HG03558 (cell line): Measurements from ENCODE around the gene MAML2.
A peak's percentile ranks its signal among the peaks of the same experiment; 100 is the strongest.

ENCODE experiments used
- ATAC-seq: cut with Tn5 transposase; IDR thresholded peaks from one replicate; pipeline ENCODE4 v1.9.1; 2021; ENCODE audit warnings: moderate number of reproducible peaks; ENCODE audit not compliant: unreplicated experiment; ENCODE audit errors: extremely low read depth

MAML2 gene

GRCh38 chr11:96173422-96173821, 169.6 kb downstream of the MAML2 start:
- no peak for ATAC-seq

GRCh38 chr11:96172604-96173003, 170.4 kb downstream of the MAML2 start:
- ATAC-seq, result no peak

DNA sequence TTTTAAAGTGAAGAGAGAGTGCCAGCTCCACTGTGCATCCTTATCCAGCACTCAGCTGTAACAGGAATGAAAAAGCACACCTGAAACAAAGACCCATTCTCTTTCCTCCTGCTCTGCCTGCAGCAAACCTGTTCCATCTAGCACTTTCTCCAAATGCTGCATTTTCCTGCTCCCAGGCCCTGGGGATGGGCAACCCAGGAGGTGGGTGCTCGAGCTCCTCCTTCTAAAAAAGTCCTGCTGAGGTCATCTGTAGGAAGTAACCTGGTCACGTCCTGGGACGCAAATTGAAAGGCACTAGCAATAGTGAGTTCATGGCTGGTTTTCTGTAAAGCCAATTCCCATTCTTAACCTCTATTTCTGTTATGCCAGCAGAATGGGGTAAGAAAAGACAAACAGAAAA, 173.7 kb downstream of the MAML2 start:
- ATAC-seq, result no peak

DNA sequence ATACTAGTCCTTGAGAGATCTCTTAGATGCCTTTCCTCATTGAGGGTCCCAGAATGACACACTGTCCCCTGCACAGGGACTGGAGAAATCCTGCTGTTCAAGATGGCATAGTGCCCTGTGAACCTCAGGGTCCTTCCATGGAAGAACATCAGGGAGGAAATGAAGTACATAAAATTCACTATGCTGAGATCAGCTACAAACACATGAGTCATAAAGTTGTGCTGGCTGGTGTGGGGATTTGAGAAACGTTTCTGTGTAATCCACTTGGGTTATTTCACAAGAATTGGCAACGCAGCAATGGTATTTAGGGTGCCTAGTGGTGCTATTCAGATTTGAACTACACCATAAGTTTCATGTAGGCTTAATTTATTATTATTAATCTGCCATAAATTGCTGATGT, 174.4 kb downstream of the MAML2 start:
- no peak for ATAC-seq

- ATAC-seq, result no peak
Measured at GRCh38 chr11:96167787-96168186, 175.2 kb downstream of the MAML2 start.

DNA sequence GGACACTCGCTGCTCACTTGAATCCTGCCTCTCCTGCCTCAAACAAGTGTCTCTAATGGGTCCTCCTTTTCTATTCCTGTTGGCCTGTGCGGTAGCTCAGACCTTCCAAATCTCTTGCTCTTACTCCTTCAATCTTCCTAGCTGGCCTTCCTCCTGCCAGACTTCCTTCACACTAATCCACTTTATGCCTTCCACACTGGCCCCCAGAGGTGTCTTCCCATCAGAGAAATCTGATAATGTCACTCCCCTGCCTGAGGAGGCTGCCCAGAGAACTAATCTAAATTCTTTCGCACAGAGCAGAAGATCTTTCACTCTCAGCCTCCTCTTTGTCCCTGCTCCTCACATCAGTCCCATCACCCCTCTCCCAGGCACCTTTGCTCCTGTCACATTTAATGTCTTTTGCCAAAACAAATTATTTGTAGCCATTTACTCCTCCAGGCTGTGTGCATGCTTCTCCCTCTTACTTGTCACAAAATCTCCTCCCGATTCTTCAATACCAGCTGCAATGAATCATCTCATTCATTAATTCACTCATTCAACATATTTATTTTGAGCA, 175.7 kb downstream of the MAML2 start:
- ATAC-seq, result no peak

GRCh38 chr11:96162816-96163499, 180.0 kb downstream of the MAML2 start:
- ATAC-seq, result no peak

DNA sequence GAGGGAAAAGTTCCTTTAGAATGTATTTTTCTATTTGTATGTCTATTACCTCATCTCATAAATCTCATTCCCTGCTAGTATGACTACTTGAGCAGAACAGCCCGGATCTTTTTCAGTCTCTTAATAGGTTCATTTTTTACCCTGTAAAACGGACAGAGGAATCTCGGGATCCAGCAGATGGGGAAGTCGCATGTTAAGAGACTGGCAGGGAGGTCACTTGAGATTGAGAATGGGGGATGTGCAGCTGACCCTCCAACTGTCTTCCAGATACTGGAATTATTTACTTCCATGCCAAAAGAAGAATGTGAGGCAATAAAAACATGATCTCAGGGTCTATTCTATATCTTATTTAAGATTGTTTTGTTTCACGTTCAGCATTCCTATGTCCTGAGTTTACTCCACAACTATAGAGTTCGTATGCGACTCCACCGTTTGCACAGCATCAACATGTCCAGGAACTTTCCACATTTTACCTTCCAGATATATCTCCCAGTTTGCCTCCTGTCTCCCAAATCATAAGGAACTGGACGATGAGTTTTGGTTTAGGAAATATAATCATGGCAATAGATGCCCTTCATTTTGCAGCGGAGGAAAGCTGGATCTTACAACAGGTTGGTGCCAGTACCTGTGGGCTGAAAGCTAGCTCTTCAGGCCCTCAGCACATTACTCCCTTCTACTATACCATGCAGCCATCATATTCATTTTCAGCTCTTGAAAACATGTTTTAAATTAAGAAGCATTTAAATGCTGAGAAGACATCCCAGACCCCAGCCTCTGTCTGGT, 181.5 kb downstream of the MAML2 start:
- ATAC-seq, result no peak

GRCh38 chr11:96160732-96161306, 182.2 kb downstream of the MAML2 start:
- no peak for ATAC-seq

- ATAC-seq, result no peak
Measured at GRCh38 chr11:96159968-96160367, 183.0 kb downstream of the MAML2 start.

DNA sequence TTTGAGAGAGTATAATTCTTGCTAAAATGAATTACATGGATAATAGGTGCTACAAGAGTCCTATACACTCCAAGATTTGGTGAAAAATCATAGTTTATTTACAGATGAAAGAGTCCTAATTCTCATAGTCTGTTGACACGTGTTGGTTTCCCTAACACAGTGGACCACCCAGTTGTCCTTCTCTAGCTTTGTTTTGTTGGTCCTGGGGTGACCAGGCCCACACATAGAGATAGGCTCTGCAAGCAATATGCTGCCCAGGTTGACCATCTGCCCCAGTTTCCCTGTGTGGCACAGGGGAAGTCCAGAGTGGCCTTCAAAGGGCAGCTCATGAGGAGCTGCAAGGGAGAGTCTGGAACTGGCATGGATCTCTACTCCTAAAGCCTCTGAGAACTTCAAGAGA, 184.9 kb downstream of the MAML2 start:
- no peak for ATAC-seq

- ATAC-seq, result no peak
Measured at GRCh38 chr11:96157517-96157873, 185.5 kb downstream of the MAML2 start.

GRCh38 chr11:96156379-96156722, 186.6 kb downstream of the MAML2 start:
- no peak for ATAC-seq

DNA sequence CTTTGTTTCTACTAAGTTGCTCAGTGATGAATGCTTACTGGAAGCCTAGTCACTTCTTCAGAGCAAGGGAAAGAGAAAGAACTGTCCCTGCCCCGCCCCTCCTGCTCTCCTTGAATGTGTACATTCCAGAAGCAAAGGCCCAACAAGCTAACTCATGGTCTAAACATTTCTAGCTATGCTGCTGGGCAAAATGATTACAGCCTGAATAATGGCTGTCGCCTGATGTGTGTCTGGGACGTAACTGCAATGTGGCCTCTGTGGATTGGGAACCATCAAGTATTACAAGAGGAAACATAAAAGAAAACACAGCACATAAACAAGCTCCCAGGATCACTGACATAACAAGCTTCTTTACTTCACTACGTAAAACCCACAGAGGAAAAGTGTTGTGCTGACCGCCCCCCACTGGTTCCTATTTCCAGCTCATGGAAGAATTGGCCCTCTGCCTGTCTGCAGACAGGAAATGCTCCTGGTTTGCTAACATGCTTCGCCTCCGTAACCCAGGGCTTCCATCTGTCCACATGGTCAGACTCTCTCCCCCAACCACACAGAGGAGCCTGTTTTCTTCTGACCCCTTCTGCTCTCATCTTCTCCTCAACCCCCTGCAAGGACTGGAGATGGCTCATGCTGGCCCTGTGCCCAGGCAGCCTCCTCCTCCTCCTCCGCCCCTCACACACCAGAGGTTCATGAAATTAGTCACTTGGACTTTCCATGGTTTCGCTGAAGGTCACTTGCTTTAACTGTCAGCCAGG, 187.2 kb downstream of the MAML2 start:
- ATAC-seq, result peak; percentile 56

GRCh38 chr11:96154802-96155520, 188.0 kb downstream of the MAML2 start:
- no peak for ATAC-seq

GRCh38 chr11:96152623-96153022, 190.4 kb downstream of the MAML2 start:
- ATAC-seq, result no peak

- ATAC-seq, result no peak
Measured at GRCh38 chr11:96151501-96151900, 191.5 kb downstream of the MAML2 start.

GRCh38 chr11:96150609-96151008, 192.4 kb downstream of the MAML2 start:
- ATAC-seq, result no peak

- no peak for ATAC-seq
Measured at GRCh38 chr11:96149743-96150555, 193.0 kb downstream of the MAML2 start.
